ENCODE results near the gene IGLON5. TPM values are rescaled to one million over a fixed set of nuclear protein-coding genes. Genes with fewer than 3 reads are reported as not detected.

Gene IGLON5
- total RNA-seq, 4 donors from 2014 or later, result not detected

GRCh38 chr19:51347209-51347928, 35.9 kb downstream of the IGLON5 start:
- TF ChIP-seq EP300 (IDR thresholded peaks at IDR 0.05) (no peak), POLR2AphosphoS5 (IDR thresholded peaks at IDR 0.05) (no peak), POLR2A (IDR thresholded peaks at IDR 0.05) (no peak)
- TF ChIP-seq, protein P1, sequence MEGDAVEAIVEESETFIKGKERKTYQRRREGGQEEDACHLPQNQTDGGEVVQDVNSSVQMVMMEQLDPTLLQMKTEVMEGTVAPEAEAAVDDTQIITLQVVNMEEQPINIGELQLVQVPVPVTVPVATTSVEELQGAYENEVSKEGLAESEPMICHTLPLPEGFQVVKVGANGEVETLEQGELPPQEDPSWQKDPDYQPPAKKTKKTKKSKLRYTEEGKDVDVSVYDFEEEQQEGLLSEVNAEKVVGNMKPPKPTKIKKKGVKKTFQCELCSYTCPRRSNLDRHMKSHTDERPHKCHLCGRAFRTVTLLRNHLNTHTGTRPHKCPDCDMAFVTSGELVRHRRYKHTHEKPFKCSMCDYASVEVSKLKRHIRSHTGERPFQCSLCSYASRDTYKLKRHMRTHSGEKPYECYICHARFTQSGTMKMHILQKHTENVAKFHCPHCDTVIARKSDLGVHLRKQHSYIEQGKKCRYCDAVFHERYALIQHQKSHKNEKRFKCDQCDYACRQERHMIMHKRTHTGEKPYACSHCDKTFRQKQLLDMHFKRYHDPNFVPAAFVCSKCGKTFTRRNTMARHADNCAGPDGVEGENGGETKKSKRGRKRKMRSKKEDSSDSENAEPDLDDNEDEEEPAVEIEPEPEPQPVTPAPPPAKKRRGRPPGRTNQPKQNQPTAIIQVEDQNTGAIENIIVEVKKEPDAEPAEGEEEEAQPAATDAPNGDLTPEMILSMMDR (IDR thresholded peaks at IDR 0.05), result no peak
- no peaks in the 10 kb centered on the region for H3K4me1 ChIP-seq
- H3K27ac ChIP-seq, result no peak overlapping the region
- WGBS, 2 donors (ENCODE audit: low coverage in 1 of 2), result 70 to 73% methylated on average over 5 to 6 of the region's 10 CpGs
- H3K4me3 ChIP-seq, result no peak overlapping the region
- no peaks in the 10 kb centered on the region for H3K27me3 ChIP-seq
- no peak for ATAC-seq
- H3K9me3 ChIP-seq, result no peaks in the 10 kb centered on the region
- H3K36me3 ChIP-seq, result peaks cover 0 to 81% of the 10 kb centered on the region in 2 donors

DNA sequence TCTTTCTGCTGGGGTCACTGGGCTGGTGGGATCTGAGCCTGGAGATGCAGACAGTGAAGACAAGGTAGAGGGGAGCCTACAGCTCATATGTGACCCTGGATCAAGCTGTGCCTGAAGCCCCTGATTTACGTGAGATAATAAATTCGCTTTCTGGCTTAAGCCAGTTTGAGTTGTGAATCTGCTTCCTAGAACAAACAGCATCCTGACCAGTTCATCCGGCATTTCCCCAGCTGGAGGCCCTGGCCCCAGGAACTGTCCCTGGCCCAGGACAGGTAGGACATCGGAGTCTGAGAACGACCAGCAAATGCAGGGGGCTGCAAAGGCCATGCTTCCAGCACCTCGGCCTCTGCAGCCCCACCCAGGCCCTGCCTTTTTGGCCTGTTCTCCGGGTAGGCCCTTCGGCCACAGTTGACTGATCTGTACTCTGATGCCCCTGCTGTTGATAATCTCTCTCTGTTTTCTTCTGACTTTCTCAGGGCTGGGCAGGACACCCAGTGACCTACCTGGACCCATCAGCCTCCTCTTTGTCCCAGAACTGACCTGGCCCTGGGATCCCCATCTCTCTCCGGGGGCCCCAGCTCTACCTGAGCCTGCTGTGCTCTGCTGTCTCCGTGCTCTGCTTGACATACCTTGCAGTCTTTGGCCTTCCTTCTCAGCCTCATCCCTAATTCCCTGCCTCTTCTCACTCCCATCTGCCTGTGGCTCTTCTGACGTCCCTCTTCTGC, 40.0 kb downstream of the IGLON5 start:
- 89 to 94% methylated on average over 2 to 6 of the region's 11 CpGs for WGBS, 2 donors (ENCODE audit: low coverage in 1 of 2)
- H3K27me3 ChIP-seq, result no peaks in the 10 kb centered on the region
- no peak overlapping the region for H3K4me3 ChIP-seq
- peaks cover 0 to 63% of the 10 kb centered on the region in 2 donors for H3K36me3 ChIP-seq
- no peak overlapping the region for H3K27ac ChIP-seq
- no peak for ATAC-seq
- H3K4me1 ChIP-seq, result peaks cover 0 to 5% (median 0%) of the 10 kb centered on the region in 3 donors
- TF ChIP-seq POLR2AphosphoS5 (IDR thresholded peaks at IDR 0.05) (no peak), EP300 (IDR thresholded peaks at IDR 0.05) (no peak), POLR2A (IDR thresholded peaks at IDR 0.05) (no peak)
- TF ChIP-seq, protein P1 (IDR thresholded peaks at IDR 0.05), result no peak
- no peaks in the 10 kb centered on the region for H3K9me3 ChIP-seq

- Histone ChIP-seq H3K9me3 (no peaks in the 10 kb centered on the region), H3K36me3 (peaks cover 0 to 49% of the 10 kb centered on the region in 2 donors), H3K4me3 (no peak overlapping the region), H3K27ac (no peak overlapping the region), H3K4me1 (peaks cover 0 to 5% (median 0%) of the 10 kb centered on the region in 3 donors), H3K27me3 (no peaks in the 10 kb centered on the region)
- no peak for ATAC-seq
- TF ChIP-seq EP300 (IDR thresholded peaks at IDR 0.05), result no peak
- TF ChIP-seq, protein P1 (IDR thresholded peaks at IDR 0.05), result no peak
- no peak for TF ChIP-seq POLR2A (IDR thresholded peaks at IDR 0.05)
- TF ChIP-seq POLR2AphosphoS5 (IDR thresholded peaks at IDR 0.05), result no peak
- 83 to 96% methylated on average over 4 of the region's 16 CpGs for WGBS, 2 donors (ENCODE audit: low coverage in 1 of 2)
Measured at GRCh38 chr19:51352783-51353360, 41.4 kb downstream of the IGLON5 start.

DNA sequence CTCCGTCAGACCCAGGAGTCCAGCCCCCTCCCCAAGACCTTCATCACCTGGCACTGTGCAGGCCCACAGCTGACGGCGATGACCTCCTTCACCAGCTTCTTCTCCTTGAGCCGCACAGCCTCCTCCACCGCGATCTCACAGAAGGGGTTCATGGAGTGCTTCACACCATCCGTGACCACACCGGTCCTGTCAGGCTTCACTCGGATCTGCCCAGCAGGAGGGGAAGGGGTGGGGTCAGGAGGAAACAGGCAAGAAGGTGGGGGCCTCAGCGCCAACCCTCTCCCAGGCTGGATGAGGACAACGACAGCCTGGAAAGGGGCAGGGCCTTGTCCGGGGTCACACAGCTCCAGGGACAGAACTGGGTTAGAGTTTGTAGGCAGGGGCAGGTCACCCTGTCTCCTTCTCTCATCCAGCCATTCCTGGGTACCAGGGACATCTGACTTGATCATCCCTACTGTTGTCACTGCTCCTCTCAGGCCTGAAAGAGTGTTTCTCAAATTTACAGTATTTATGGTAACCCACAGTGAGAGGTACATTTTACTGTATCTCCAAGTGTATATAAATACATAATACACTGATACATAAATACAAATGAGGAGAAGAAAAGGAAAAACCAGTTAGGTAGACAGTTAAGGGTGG, 42.8 kb downstream of the IGLON5 start:
- no peak for TF ChIP-seq EP300 (IDR thresholded peaks at IDR 0.05)
- no peak for TF ChIP-seq POLR2A (IDR thresholded peaks at IDR 0.05)
- no peak for TF ChIP-seq POLR2AphosphoS5 (IDR thresholded peaks at IDR 0.05)
- TF ChIP-seq, protein P1 (IDR thresholded peaks at IDR 0.05), result no peak
- H3K4me1 ChIP-seq, result peaks cover 0 to 10% (median 0%) of the 10 kb centered on the region in 3 donors
- peaks cover 0 to 37% of the 10 kb centered on the region in 2 donors for H3K36me3 ChIP-seq
- H3K9me3 ChIP-seq, result no peaks in the 10 kb centered on the region
- no peak overlapping the region for H3K4me3 ChIP-seq
- 43 to 60% methylated on average over 3 to 6 of the region's 12 CpGs for WGBS, 2 donors (ENCODE audit: low coverage in 1 of 2)
- H3K27me3 ChIP-seq, result no peaks in the 10 kb centered on the region
- H3K27ac ChIP-seq, result peak overlapping the region in 1 of 4 donors; percentile 22
- no peak for ATAC-seq

Measured in gastroesophageal sphincter (tissue), 4 donors.